Measurements from ENCODE around the gene ITGAL.

GRCh38 chr16:30521873-30522641 is 49.5 kb downstream of the ITGAL start:
- TF ChIP-seq POLR2A (IDR thresholded peaks at IDR 0.05) (no peak), CTCF (IDR thresholded peaks at IDR 0.05) (no peak)

Data from heart left ventricle (tissue), 13 donors.